T-helper 2 cell treated with Interferon-gamma antibody and Interleukin-4, amounts not matched to agents 5 μg/mL and 100 μg/mL, for 36 hours (primary cell): Measurements from ENCODE around the gene FYB2.

Experiments used
- DNase-seq: peaks from one replicate; pipeline ENCODE4 v3.0.0; 2021; ENCODE audit warnings: low spot score
- H3K27ac Mint-ChIP-seq: one replicate; pipeline ENCODE4 v1.8.0; 2021; ENCODE audit warnings: mild to moderate bottlenecking, mixed read lengths
- H3K27me3 Mint-ChIP-seq: one replicate; pipeline ENCODE4 v1.8.0; 2021; ENCODE audit warnings: low read depth, mixed read lengths
- H3K36me3 Mint-ChIP-seq: one replicate; pipeline ENCODE4 v1.8.0; 2021; ENCODE audit warnings: low read depth, mixed read lengths
- H3K4me1 Mint-ChIP-seq: one replicate; pipeline ENCODE4 v1.8.0; 2021; ENCODE audit warnings: low read depth, mixed read lengths
- H3K4me3 Mint-ChIP-seq: one replicate; pipeline ENCODE4 v1.8.0; 2022; ENCODE audit warnings: mild to moderate bottlenecking, moderate library complexity, mixed read lengths
- H3K9me3 Mint-ChIP-seq: one replicate; pipeline ENCODE4 v1.8.0; 2021; ENCODE audit warnings: mixed read lengths

The FYB2 gene

DNA sequence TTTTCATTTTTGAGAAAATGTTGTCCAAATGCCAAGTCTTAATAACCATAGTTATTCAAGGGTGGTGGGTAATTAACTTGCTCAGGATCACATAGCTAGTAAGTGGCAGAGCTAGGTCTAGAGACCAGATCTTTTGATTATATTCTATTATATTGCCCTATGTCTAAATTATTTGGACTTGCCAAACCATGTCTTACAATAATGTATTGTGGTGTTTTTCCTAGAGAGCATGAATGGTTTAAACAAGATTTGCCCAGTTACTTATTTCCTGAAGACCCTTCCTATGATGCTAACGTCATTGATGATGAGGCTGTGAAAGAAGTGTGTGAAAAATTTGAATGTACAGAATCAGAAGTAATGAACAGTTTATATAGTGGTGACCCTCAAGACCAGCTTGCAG lies 115.5 kb downstream of the FYB2 start:
- H3K27me3 Mint-ChIP-seq: no peaks in the 10 kb centered on the region
- no peaks in the 10 kb centered on the region for H3K9me3 Mint-ChIP-seq
- no peak overlapping the region for H3K4me3 Mint-ChIP-seq
- no peak overlapping the region for H3K27ac Mint-ChIP-seq
- no peak for DNase-seq
- no peaks in the 10 kb centered on the region for H3K4me1 Mint-ChIP-seq
- H3K36me3 Mint-ChIP-seq: no peaks in the 10 kb centered on the region

DNA sequence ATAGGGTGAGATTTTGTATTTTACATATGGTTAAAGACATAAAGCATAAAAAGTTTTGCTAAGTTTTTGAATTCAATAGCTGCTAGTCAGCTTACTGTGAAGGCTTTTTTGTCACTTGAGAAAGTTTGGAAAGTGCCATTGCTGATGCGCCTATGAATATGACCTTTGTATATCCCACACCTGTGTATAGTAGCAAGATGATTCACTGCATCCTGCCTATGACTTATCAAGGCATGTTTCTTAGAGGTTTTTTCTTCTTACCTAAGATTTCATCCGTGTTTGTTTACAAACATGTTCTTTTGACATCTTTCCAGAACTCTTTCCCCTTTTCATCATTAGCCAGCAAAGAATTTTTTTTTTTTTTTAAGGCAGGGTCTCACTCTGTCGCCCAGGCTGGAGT lies 122.5 kb downstream of the FYB2 start:
- Mint-ChIP-seq H3K4me1 (no peaks in the 10 kb centered on the region), H3K36me3 (no peaks in the 10 kb centered on the region), H3K4me3 (no peak overlapping the region), H3K9me3 (no peaks in the 10 kb centered on the region), H3K27me3 (no peaks in the 10 kb centered on the region), H3K27ac (no peak overlapping the region)
- no peak for DNase-seq

DNA sequence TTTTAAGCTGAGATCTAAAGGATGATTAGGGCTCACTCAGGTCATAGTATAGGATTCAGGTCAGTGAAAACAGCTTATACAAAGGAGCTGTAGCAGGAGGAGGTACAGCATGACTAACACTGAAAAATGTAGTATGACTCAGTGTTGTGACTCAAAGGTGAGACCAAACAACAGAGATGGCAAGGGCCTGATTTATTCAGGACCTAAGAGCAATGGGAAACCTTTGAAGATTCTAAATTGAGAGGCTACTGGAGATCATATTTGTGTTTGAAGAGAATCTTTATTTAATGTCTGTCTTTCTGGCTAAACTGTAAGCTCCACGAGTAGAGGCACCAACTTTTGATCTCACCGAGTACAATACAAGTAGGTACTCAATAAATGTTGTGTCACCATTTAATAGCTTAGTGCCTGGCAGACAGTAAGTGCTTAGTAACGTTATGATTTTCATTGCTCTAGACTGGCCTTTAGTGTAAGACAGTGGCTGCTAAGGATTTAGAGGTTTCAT lies 130.6 kb downstream of the FYB2 start:
- DNase-seq: peak; percentile 4
- Mint-ChIP-seq H3K36me3 (no peaks in the 10 kb centered on the region), H3K27ac (no peak overlapping the region), H3K4me1 (no peaks in the 10 kb centered on the region), H3K9me3 (no peaks in the 10 kb centered on the region), H3K4me3 (no peak overlapping the region), H3K27me3 (no peaks in the 10 kb centered on the region)

GRCh38 chr1:56686169-56686568 lies 133.0 kb downstream of the FYB2 start:
- no peak overlapping the region for H3K27ac Mint-ChIP-seq

DNA sequence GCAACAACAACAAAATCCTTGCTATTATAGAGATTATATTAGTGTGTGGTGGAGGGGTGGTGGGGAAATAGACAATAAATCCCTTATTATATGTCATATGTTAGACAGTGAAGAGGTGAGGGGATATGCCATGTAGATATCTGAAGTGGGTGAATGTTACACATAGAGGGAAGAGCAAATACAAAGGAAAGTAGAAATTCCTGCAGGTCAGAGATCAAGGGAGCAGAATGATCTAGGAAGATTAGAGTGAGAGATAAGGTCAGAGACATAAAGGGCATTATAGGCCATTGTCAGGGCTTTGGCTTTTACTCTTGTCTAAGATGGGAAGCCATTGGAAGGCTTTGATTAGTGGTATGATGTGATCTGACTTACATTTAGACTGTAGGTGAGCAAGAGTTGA lies 135.6 kb downstream of the FYB2 start:
- H3K9me3 Mint-ChIP-seq: no peaks in the 10 kb centered on the region
- H3K4me3 Mint-ChIP-seq: no peak overlapping the region
- H3K27me3 Mint-ChIP-seq: no peaks in the 10 kb centered on the region
- H3K36me3 Mint-ChIP-seq: no peaks in the 10 kb centered on the region
- DNase-seq: no peak
- H3K27ac Mint-ChIP-seq: no peak overlapping the region
- no peaks in the 10 kb centered on the region for H3K4me1 Mint-ChIP-seq

More at GRCh38 chr1:56686169-56686568, 133.0 kb downstream of the FYB2 start:
- no peaks in the 10 kb centered on the region for H3K27me3 Mint-ChIP-seq
- no peak overlapping the region for H3K4me3 Mint-ChIP-seq
- H3K36me3 Mint-ChIP-seq: no peaks in the 10 kb centered on the region
- H3K4me1 Mint-ChIP-seq: no peaks in the 10 kb centered on the region
- no peak for DNase-seq
- H3K9me3 Mint-ChIP-seq: no peaks in the 10 kb centered on the region

DNA sequence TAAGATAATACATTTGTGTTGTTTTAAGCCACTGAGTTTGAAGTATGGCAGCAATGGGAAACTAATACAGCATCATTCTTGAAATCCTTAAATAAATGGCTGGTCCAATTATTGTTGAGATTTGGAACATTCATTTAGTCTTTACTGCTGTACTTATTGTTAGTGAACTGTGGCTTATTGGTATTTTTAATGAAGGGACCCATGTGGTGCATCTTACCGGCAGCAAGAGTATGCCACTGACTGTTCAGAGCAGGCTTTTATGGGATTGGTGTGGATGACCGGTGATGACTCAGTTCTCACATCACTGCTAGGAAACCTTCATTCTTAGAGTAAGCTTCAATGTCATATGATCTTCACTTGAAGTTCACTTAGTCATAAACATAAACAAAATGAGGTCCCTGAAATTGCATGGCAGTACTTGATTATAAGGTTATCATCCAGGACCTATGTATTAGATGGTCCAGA lies 142.6 kb downstream of the FYB2 start:
- Mint-ChIP-seq H3K27ac (no peak overlapping the region), H3K4me3 (no peak overlapping the region), H3K27me3 (no peaks in the 10 kb centered on the region), H3K36me3 (no peaks in the 10 kb centered on the region), H3K9me3 (no peaks in the 10 kb centered on the region), H3K4me1 (no peaks in the 10 kb centered on the region)
- DNase-seq: no peak

GRCh38 chr1:56675763-56676162 lies 143.4 kb downstream of the FYB2 start:
- no peaks in the 10 kb centered on the region for H3K4me1 Mint-ChIP-seq
- no peaks in the 10 kb centered on the region for H3K27me3 Mint-ChIP-seq
- no peak overlapping the region for H3K4me3 Mint-ChIP-seq
- no peak for DNase-seq
- no peaks in the 10 kb centered on the region for H3K9me3 Mint-ChIP-seq
- no peaks in the 10 kb centered on the region for H3K36me3 Mint-ChIP-seq
- no peak overlapping the region for H3K27ac Mint-ChIP-seq

- no peak for DNase-seq
- Mint-ChIP-seq H3K4me3 (no peak overlapping the region), H3K36me3 (no peaks in the 10 kb centered on the region), H3K27ac (no peak overlapping the region), H3K4me1 (no peaks in the 10 kb centered on the region), H3K27me3 (no peaks in the 10 kb centered on the region), H3K9me3 (no peaks in the 10 kb centered on the region)
Observed at GRCh38 chr1:56672579-56672978, 146.6 kb downstream of the FYB2 start.

DNA sequence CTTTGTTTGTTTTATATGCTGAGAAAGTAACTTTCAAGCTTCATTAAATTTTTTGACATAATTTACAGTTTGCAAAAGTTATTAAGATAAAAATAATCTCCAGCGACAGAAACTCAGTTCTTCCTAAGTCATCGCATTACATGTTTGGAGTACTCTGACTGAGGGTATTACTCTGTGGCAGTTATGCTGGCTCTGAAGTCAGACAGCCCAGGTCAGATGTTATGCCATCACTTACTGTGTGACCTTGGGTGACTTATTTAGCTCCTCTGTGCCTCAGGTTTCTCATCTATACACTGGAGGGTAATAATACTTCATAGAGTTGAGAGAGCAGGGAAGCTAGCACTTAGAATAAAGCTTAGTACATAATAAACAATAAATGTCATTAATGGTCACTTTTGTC lies 147.7 kb downstream of the FYB2 start:
- H3K36me3 Mint-ChIP-seq: no peaks in the 10 kb centered on the region
- no peak overlapping the region for H3K27ac Mint-ChIP-seq
- no peak overlapping the region for H3K4me3 Mint-ChIP-seq
- no peak for DNase-seq
- no peaks in the 10 kb centered on the region for H3K27me3 Mint-ChIP-seq
- H3K4me1 Mint-ChIP-seq: no peaks in the 10 kb centered on the region
- H3K9me3 Mint-ChIP-seq: no peaks in the 10 kb centered on the region

DNA sequence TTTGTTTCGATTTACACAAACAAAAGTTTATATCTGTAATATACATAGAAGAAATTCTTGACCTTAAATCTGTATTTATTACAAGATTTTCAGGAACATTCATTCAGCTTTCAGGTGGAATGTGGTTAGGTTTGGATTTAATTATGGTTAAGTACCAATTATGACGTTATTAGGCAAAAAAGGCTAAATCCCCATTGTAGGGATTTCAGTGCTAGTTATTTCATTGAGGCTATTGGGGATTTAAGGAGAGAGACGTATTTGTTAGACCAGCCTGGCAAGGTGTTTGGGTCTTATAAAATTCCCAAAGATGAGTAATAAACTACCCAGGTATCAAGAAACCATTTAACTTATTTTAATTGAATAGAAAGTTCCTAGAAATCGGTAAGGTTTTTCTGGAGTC lies 148.1 kb downstream of the FYB2 start:
- no peaks in the 10 kb centered on the region for H3K4me1 Mint-ChIP-seq
- no peaks in the 10 kb centered on the region for H3K9me3 Mint-ChIP-seq
- H3K36me3 Mint-ChIP-seq: no peaks in the 10 kb centered on the region
- no peaks in the 10 kb centered on the region for H3K27me3 Mint-ChIP-seq
- no peak for DNase-seq
- no peak overlapping the region for H3K4me3 Mint-ChIP-seq
- no peak overlapping the region for H3K27ac Mint-ChIP-seq

GRCh38 chr1:56670350-56670749 lies 148.9 kb downstream of the FYB2 start:
- no peaks in the 10 kb centered on the region for H3K36me3 Mint-ChIP-seq

More at GRCh38 chr1:56670350-56670749, 148.9 kb downstream of the FYB2 start:
- Mint-ChIP-seq H3K4me1 (no peaks in the 10 kb centered on the region), H3K27me3 (no peaks in the 10 kb centered on the region), H3K27ac (no peak overlapping the region), H3K9me3 (no peaks in the 10 kb centered on the region), H3K4me3 (no peak overlapping the region)
- no peak for DNase-seq
